ENCODE data around the gene SIGMAR1.

Gene SIGMAR1

GRCh38 chr9:34634551-34635248 lies 2.9 kb downstream of the SIGMAR1 start:
- H3K9me3 ChIP-seq (ENCODE audit: insufficient read depth, low read depth, low read length): no peaks in the 10 kb centered on the region
- peaks cover 3 to 6% of the 10 kb centered on the region in 2 experiments for H3K36me3 ChIP-seq (ENCODE audit: control insufficient read depth in 1 of 2, insufficient read depth in 2 of 2, low read length in 2 of 2)
- H2BK120ac ChIP-seq (ENCODE audit: insufficient read depth, low read length, poor library complexity): no peak overlapping the region
- H3K14ac ChIP-seq (ENCODE audit: low read length): no peak overlapping the region
- no peak overlapping the region for H2BK12ac ChIP-seq (ENCODE audit: low read length)
- peaks cover 14% of the 10 kb centered on the region for H3K27me3 ChIP-seq (ENCODE audit: insufficient read depth, low read length)
- H3K4ac ChIP-seq (ENCODE audit: low read depth, low read length): no peak overlapping the region
- no peak overlapping the region for H3K23ac ChIP-seq (ENCODE audit: low read length)
- no peak overlapping the region for H2AK5ac ChIP-seq (ENCODE audit: low read length)
- no peak overlapping the region for H4K8ac ChIP-seq (ENCODE audit: low read depth, low read length)
- no CpG with 5 or more reads among the region's 3 CpGs for WGBS (ENCODE audit: extremely low coverage, insufficient coverage, insufficient read length)
- no peak for DNase-seq
- peaks cover 4% of the 10 kb centered on the region for H3K79me2 ChIP-seq (ENCODE audit: control insufficient read depth, insufficient read depth, low read length, poor library complexity)
- peaks cover 7 to 15% of the 10 kb centered on the region in 2 experiments for H3K4me1 ChIP-seq (ENCODE audit: control insufficient read depth in 1 of 2, insufficient read depth in 2 of 2, low read length in 2 of 2)
- no peak overlapping the region for H3K27ac ChIP-seq (ENCODE audit: low read depth, low read length)
- H2AFZ ChIP-seq (ENCODE audit: insufficient read depth, low read length, poor library complexity): no peak overlapping the region
- H3K9ac ChIP-seq (ENCODE audit: low read length): no peak overlapping the region
- H3K4me3 ChIP-seq (ENCODE audit: low read depth, low read length): no peak overlapping the region
- H4K91ac ChIP-seq (ENCODE audit: low read depth, low read length): no peak overlapping the region
- H3K4me2 ChIP-seq (ENCODE audit: low read length): no peak overlapping the region
- H3K18ac ChIP-seq (ENCODE audit: low read length): no peak overlapping the region
- no peak overlapping the region for H4K12ac ChIP-seq (ENCODE audit: low read depth, low read length)
- H3K79me1 ChIP-seq (ENCODE audit: low read length): peaks cover 9% of the 10 kb centered on the region
- H2BK5ac ChIP-seq (ENCODE audit: low read depth, low read length, poor library complexity): no peak overlapping the region

- Histone ChIP-seq H3K14ac (ENCODE audit: low read length) (no peak overlapping the region), H3K9me3 (ENCODE audit: insufficient read depth, low read depth, low read length) (peaks cover 2% of the 10 kb centered on the region), H3K27ac (ENCODE audit: low read depth, low read length) (no peak overlapping the region), H2AK5ac (ENCODE audit: low read length) (no peak overlapping the region), H2BK5ac (ENCODE audit: low read depth, low read length, poor library complexity) (no peak overlapping the region), H3K4ac (ENCODE audit: low read depth, low read length) (no peak overlapping the region), H3K4me3 (ENCODE audit: low read depth, low read length) (no peak overlapping the region), H3K27me3 (ENCODE audit: insufficient read depth, low read length) (peaks cover 21% of the 10 kb centered on the region), H2AFZ (ENCODE audit: insufficient read depth, low read length, poor library complexity) (no peak overlapping the region), H2BK120ac (ENCODE audit: insufficient read depth, low read length, poor library complexity) (no peak overlapping the region), H3K79me2 (ENCODE audit: control insufficient read depth, insufficient read depth, low read length, poor library complexity) (peaks cover 4% of the 10 kb centered on the region), H2BK12ac (ENCODE audit: low read length) (no peak overlapping the region), H3K4me1 (ENCODE audit: control insufficient read depth in 1 of 2, insufficient read depth in 2 of 2, low read length in 2 of 2) (peaks cover 7 to 15% of the 10 kb centered on the region in 2 experiments), H4K91ac (ENCODE audit: low read depth, low read length) (no peak overlapping the region), H3K18ac (ENCODE audit: low read length) (no peak overlapping the region), H4K12ac (ENCODE audit: low read depth, low read length) (no peak overlapping the region), H3K79me1 (ENCODE audit: low read length) (peaks cover 9% of the 10 kb centered on the region), H3K36me3 (ENCODE audit: control insufficient read depth in 1 of 2, insufficient read depth in 2 of 2, low read length in 2 of 2) (peaks cover 3 to 6% of the 10 kb centered on the region in 2 experiments), H3K23ac (ENCODE audit: low read length) (no peak overlapping the region), H4K8ac (ENCODE audit: low read depth, low read length) (no peak overlapping the region), H3K4me2 (ENCODE audit: low read length) (no peak overlapping the region), H3K9ac (ENCODE audit: low read length) (no peak overlapping the region)
- peak; percentile 31 to 70 for DNase-seq
- WGBS (ENCODE audit: extremely low coverage, insufficient coverage, insufficient read length): no CpG with 5 or more reads among the region's 3 CpGs
Observed at GRCh38 chr9:34633851-34634550, 3.6 kb downstream of the SIGMAR1 start.

- no CpG with 5 or more reads among the region's 5 CpGs for WGBS (ENCODE audit: extremely low coverage, insufficient coverage, insufficient read length)
- no peak overlapping the region for H3K4me2 ChIP-seq (ENCODE audit: low read length)
Observed at GRCh38 chr9:34633166-34633565, 4.4 kb downstream of the SIGMAR1 start.

GRCh38 chr9:34630402-34631154 lies 7.0 kb downstream of the SIGMAR1 start:
- peaks cover 46% of the 10 kb centered on the region for H3K27me3 ChIP-seq (ENCODE audit: insufficient read depth, low read length)
- H3K79me1 ChIP-seq (ENCODE audit: low read length): no peaks in the 10 kb centered on the region
- H3K4me3 ChIP-seq (ENCODE audit: low read depth, low read length): no peak overlapping the region
- no peak for DNase-seq
- H2AK5ac ChIP-seq (ENCODE audit: low read length): no peak overlapping the region
- H3K36me3 ChIP-seq (ENCODE audit: control insufficient read depth in 1 of 2, insufficient read depth in 2 of 2, low read length in 2 of 2): peaks cover under 1 to 4% of the 10 kb centered on the region in 2 experiments
- no peak overlapping the region for H3K4me2 ChIP-seq (ENCODE audit: low read length)
- no CpG with 5 or more reads among the region's 5 CpGs for WGBS (ENCODE audit: extremely low coverage, insufficient coverage, insufficient read length)
- H2AFZ ChIP-seq (ENCODE audit: insufficient read depth, low read length, poor library complexity): no peak overlapping the region
- H4K12ac ChIP-seq (ENCODE audit: low read depth, low read length): no peak overlapping the region
- peaks cover 6% of the 10 kb centered on the region for H3K9me3 ChIP-seq (ENCODE audit: insufficient read depth, low read depth, low read length)
- H4K8ac ChIP-seq (ENCODE audit: low read depth, low read length): no peak overlapping the region
- H3K9ac ChIP-seq (ENCODE audit: low read length): no peak overlapping the region
- H3K14ac ChIP-seq (ENCODE audit: low read length): no peak overlapping the region
- no peak overlapping the region for H3K27ac ChIP-seq (ENCODE audit: low read depth, low read length)
- H3K79me2 ChIP-seq (ENCODE audit: control insufficient read depth, insufficient read depth, low read length, poor library complexity): no peaks in the 10 kb centered on the region
- H2BK5ac ChIP-seq (ENCODE audit: low read depth, low read length, poor library complexity): no peak overlapping the region
- no peak overlapping the region for H3K23ac ChIP-seq (ENCODE audit: low read length)
- no peak overlapping the region for H4K91ac ChIP-seq (ENCODE audit: low read depth, low read length)
- H2BK120ac ChIP-seq (ENCODE audit: insufficient read depth, low read length, poor library complexity): no peak overlapping the region
- H2BK12ac ChIP-seq (ENCODE audit: low read length): no peak overlapping the region
- no peak overlapping the region for H3K4ac ChIP-seq (ENCODE audit: low read depth, low read length)
- H3K4me1 ChIP-seq (ENCODE audit: control insufficient read depth in 1 of 2, insufficient read depth in 2 of 2, low read length in 2 of 2): peaks cover 0 to 3% of the 10 kb centered on the region in 2 experiments
- H3K18ac ChIP-seq (ENCODE audit: low read length): no peak overlapping the region

More at GRCh38 chr9:34633166-34633565, 4.4 kb downstream of the SIGMAR1 start:
- Histone ChIP-seq H3K9me3 (ENCODE audit: insufficient read depth, low read depth, low read length) (peaks cover 2% of the 10 kb centered on the region), H3K79me1 (ENCODE audit: low read length) (peaks cover 9% of the 10 kb centered on the region), H3K9ac (ENCODE audit: low read length) (no peak overlapping the region), H3K27me3 (ENCODE audit: insufficient read depth, low read length) (peaks cover 28% of the 10 kb centered on the region), H3K4me3 (ENCODE audit: low read depth, low read length) (no peak overlapping the region), H3K14ac (ENCODE audit: low read length) (no peak overlapping the region), H3K23ac (ENCODE audit: low read length) (no peak overlapping the region), H3K18ac (ENCODE audit: low read length) (no peak overlapping the region), H2AK5ac (ENCODE audit: low read length) (no peak overlapping the region), H3K27ac (ENCODE audit: low read depth, low read length) (no peak overlapping the region), H4K8ac (ENCODE audit: low read depth, low read length) (no peak overlapping the region), H2AFZ (ENCODE audit: insufficient read depth, low read length, poor library complexity) (no peak overlapping the region), H2BK12ac (ENCODE audit: low read length) (no peak overlapping the region), H4K12ac (ENCODE audit: low read depth, low read length) (no peak overlapping the region), H3K4ac (ENCODE audit: low read depth, low read length) (no peak overlapping the region), H3K4me1 (ENCODE audit: control insufficient read depth in 1 of 2, insufficient read depth in 2 of 2, low read length in 2 of 2) (peaks cover 5 to 16% of the 10 kb centered on the region in 2 experiments), H2BK120ac (ENCODE audit: insufficient read depth, low read length, poor library complexity) (no peak overlapping the region), H4K91ac (ENCODE audit: low read depth, low read length) (no peak overlapping the region), H3K79me2 (ENCODE audit: control insufficient read depth, insufficient read depth, low read length, poor library complexity) (peaks cover 4% of the 10 kb centered on the region), H2BK5ac (ENCODE audit: low read depth, low read length, poor library complexity) (no peak overlapping the region), H3K36me3 (ENCODE audit: control insufficient read depth in 1 of 2, insufficient read depth in 2 of 2, low read length in 2 of 2) (peaks cover 3 to 6% of the 10 kb centered on the region in 2 experiments)
- no peak for DNase-seq

Data from trophoblast cell (in vitro differentiated cells and primary cell).